Occipital lobe (tissue), 2 donors: ENCODE data around the gene UBC. TPM values are rescaled to one million over a fixed set of nuclear protein-coding genes. Genes with fewer than 3 reads are reported as not detected.
"Not testable (repeated sequence)": the region's sequence is repeated elsewhere in the genome, so short reads cannot be mapped to it uniquely, and the experiment has no call there.

Source experiments
- DNase-seq: peaks from one replicate; lab custom pipeline; 2025; lab: John Stamatoyannopoulos, UW
- total RNA-seq: library from RNA; depleted of rRNA; stranded (reverse); fragments of >200 nt; gene quantifications from one replicate; pipeline ENCODE4 v1.2.3, GENCODE V29; 2014

The UBC gene
- total RNA-seq, 1 donor from 2014 or later = 1,477 TPM

DNA sequence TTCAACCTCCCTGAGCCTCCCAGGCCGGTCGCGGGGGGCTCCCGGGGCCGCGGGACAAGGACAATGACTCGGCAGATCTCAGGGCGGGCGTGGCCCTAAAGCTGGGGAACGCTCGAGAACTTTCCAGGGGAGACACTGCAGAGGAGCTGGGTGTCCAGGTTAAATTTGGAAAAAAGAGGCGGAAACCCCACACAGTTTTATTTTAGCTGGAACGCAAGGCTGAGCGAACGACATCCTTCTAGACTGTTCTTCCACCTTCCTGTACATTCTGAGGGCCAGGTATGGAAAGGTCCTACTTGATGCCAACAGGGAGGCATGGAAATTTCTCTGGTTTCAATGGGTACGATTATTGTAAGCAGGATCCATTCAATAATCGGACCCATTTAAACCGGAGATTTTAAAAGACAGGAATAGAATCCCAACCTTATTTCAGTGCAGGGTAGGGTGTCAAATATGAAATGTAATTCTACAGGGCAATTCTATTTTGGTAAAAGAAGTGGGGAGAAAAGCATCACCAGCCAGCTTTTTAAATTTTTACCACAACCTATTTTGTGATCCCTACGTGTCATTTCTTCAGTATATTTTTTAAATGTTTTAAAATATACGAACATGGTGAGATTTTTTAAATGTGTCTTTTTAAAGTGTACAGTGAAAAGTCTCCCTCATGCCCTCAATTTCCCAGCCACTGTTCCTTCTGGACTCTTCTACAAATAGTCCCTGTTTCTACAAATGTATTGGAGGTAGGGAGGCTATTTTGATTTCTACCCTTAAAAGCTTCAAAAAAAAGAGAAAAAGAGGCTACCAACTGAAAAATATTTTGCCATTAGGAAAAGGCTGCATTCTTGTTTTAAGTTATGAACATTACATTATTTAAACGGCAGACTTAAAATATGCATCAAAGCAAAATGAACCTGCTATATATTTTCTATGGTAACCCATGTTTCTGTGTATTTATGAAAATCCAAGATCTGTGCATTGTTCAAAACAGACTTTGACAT, 1.1 kb upstream of the UBC start:
- no peak for DNase-seq

DNA sequence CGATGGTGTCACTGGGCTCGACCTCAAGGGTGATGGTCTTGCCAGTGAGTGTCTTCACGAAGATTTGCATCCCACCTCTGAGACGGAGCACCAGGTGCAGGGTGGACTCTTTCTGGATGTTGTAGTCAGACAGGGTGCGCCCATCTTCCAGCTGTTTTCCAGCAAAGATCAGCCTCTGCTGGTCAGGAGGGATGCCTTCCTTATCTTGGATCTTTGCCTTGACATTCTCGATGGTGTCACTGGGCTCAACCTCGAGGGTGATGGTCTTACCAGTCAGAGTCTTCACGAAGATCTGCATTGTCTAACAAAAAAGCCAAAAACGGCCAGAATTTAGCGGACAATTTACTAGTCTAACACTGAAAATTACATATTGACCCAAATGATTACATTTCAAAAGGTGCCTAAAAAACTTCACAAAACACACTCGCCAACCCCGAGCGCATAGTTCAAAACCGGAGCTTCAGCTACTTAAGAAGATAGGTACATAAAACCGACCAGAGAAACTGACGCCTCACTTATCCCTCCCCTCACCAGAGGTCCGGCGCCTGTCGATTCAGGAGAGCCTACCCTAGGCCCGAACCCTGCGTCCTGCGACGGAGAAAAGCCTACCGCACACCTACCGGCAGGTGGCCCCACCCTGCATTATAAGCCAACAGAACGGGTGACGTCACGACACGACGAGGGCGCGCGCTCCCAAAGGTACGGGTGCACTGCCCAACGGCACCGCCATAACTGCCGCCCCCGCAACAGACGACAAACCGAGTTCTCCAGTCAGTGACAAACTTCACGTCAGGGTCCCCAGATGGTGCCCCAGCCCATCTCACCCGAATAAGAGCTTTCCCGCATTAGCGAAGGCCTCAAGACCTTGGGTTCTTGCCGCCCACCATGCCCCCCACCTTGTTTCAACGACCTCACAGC, 717 bp downstream of the UBC start:
- no peak for DNase-seq

DNA sequence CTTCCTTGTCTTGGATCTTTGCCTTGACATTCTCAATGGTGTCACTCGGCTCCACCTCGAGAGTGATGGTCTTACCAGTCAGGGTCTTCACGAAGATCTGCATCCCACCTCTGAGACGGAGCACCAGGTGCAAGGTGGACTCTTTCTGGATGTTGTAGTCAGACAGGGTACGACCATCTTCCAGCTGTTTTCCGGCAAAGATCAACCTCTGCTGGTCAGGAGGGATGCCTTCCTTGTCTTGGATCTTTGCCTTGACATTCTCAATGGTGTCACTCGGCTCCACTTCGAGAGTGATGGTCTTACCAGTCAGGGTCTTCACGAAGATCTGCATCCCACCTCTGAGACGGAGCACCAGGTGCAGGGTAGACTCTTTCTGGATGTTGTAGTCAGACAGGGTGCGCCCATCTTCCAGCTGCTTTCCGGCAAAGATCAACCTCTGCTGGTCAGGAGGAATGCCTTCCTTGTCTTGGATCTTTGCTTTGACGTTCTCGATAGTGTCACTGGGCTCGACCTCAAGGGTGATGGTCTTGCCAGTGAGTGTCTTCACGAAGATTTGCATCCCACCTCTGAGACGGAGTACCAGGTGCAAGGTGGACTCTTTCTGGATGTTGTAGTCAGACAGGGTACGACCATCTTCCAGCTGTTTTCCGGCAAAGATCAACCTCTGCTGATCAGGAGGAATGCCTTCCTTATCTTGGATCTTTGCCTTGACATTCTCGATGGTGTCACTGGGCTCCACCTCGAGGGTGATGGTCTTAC, 1.7 kb downstream of the UBC start:
- not testable (repeated sequence) for DNase-seq

DNA sequence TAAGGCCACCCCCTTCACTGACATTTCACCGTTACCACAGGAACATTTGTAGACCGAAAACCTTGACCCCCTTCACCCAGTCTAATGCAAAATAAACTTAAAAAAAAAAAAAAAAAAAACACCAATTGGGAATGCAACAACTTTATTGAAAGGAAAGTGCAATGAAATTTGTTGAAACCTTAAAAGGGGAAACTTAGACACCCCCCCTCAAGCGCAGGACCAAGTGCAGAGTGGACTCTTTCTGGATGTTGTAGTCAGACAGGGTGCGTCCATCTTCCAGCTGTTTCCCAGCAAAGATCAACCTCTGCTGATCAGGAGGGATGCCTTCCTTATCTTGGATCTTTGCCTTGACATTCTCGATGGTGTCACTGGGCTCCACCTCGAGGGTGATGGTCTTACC, 2.9 kb downstream of the UBC start:
- not testable (repeated sequence) for DNase-seq

DNA sequence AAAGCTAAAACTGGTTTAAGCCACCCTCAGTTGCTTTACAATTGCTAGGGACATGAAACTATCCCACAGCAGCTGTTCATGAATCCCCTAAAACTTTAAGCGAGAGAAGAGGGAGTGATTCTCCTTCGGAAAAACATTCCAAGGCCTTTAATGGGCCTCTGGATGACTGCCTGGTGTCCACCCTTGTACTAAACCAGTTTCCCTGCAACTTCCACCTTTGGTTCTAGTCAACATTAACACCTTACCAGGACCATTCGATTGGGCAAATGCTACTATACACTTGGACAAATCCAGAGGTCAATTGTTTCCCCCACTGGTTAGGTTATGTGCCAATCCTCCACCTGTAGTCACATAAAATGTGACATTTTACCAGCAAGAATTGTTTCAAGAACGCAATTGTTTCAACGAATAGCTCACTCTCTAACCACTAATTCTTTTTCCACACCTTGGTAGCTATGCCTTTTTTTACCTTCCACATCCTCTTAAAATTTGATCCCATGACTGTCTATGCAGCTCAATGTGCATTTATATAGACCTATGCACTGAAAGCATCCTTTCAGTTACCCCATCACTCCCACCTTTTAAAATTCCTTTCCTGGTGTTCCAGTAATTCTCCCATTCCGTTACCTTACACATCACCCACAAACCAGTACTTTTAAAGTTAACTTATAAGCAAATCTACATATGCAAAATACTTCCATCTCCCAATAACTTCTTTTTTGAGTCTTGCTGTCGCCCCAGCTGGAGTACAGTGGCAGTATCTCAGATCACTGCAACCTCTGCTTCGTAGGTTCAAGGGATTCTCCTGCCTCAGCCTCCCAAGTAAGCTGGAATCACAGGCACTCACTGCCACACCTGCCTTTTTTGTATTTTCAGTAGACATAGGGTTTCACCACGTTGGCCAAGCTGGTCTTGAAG, 3.6 kb downstream of the UBC start:
- no peak for DNase-seq

DNA sequence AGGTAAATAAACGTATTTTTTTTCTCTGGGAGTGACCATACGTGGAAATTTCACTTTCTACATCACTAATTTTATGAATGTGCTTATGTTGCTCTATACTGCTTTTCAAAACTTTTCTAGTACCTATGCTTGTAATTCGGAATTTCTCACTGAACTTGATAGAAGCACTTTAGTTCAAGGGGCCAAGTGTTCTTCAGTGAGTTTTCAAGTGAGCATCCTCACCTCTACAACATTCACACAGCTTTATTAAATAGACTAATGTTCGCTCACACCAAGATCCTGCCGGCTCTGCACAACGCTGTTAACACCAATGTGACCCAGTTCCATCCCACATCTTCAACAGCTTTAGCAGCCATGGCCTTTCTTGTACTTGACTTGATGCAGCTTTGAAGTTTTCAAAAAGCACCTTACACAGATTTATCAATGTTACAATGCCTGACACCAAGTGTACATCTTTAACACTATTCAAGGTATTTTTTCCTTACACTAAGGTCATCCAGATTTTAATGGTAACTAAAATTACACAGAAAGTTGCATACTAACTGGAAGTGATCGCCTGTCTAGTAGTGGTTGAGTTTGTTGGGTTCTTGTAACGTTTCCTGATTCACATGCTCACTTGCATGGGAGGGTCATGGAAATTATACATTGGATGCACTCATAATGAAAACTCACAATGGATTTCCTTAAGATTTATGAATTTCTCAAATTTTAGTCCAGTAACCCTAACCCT, 4.5 kb downstream of the UBC start:
- no peak for DNase-seq

DNA sequence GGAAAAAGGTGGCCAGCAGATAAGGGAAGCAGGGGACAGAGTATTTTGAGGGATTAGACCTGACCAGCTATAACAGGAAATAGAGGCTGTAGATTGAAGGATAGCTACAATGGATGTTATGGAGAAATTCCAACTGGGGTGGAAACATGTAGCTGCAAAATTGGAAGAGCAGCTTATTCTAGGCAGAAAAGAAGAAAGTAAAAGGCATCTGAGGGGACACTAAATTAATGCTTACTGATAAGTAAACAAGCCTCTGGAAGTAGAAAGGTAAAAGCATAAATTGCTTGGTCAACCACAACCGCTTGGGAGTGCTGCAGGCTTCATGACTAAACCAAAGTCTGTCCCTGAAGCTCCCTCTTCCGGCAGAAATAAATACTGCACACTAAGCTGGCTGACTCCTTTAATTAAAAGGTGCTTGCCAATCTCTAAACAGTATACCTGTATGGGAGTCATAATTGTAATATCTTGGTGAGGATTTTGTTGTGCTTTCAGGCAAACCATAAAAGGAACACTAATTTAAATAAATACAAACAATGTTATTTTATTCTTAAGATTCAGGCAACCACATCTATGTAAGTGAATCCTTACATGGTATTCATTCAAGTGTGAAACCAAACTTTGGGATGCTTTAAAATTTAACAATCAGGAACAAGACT, 7.7 kb downstream of the UBC start:
- DNase-seq = no peak

DNA sequence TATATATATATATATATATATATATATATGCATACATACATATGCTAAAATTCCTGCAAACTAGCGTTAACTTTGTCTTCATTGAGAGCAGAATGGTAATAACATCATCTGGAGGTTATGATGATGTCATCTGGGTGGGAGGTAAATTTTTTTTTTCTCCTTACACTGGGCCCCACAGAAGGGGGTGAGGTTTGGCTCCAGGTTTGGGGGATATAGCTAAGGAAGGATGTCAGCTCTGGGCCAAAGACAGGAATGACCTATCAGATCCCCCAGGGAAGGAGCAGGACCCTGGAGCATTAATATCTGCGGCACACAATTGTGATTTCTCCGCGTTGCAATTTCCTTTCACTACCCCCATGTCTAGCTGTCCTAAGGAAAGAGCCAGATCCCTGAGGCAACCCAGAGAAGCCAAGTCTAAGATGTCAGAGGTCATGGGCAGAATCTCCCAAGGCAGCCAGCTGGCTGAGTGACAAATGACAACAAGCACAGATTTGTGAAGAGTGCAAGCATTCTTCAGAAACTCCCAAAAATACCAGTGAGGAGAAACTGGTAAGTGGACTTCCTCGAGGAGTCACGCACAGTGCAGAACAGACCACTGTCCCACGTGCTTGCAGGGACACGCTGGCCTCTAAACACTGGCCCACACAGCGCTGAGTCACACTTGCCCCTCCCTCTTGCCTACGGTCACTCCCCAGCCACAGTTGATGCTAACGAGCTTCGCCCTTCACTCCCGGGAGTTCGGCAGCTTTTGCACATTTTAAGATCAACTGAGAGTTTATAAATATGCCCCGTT, 9.9 kb downstream of the UBC start:
- peak; percentile 78 for DNase-seq

DNA sequence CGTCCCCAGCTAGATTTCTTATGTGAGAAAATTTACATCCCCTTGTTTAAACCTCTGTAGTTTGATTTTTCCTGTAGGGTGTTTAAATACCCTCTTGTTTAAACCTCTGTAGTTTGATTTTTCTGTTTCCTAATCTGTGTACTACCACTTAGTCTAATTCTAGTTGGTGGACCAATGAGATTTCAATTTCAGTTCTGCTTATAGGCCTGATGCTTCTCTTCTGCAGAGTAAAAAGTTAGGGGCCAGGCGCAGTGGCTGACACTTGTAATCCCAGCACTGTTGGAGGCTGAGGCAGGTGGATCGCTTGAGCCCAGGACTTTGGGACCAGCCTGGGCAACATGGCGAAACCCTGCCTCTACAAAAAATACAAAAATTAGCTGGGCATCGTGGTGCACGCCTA, 11.5 kb downstream of the UBC start:
- DNase-seq = no peak

DNA sequence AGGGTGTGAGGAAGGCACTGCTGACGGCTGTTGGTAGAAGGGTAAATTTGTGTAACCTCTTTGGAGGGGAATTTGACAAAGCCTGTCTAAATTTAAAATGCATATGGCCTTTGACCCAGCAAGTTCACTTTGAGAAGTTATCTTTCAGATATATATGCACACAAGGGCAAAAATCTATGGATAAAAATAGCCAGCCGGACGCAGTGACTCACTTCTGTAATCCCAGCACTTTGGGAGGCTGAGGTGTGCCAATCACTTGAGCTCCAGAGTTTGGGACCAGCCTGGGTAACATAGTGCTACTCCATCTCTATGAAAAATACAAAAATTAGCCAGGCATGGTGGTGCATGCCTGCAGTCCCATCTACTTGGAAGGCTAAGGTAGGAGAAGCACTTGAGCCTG, 13.4 kb downstream of the UBC start:
- DNase-seq = no peak

DNA sequence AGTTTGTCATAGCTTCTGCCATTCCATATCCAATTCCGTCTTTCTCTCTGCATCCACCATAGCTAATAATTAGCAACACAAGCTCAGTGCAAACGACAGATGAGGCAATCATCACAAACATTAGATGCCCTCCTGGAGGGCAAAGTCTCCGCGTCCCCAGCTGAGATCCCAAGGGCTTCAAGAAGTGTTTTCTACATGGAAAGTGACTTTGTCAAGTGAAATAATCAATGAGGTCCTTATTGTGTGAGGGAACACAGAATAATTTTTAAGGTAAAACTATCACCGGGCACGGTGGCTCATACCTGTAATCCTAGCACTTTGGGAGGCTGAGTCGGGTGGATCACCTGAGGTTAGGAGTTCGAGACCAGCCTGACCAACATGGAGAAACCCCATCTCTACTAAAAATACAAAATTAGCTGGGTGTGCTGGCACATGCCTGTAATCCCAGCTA, 14.1 kb downstream of the UBC start:
- not testable (repeated sequence) for DNase-seq

DNA sequence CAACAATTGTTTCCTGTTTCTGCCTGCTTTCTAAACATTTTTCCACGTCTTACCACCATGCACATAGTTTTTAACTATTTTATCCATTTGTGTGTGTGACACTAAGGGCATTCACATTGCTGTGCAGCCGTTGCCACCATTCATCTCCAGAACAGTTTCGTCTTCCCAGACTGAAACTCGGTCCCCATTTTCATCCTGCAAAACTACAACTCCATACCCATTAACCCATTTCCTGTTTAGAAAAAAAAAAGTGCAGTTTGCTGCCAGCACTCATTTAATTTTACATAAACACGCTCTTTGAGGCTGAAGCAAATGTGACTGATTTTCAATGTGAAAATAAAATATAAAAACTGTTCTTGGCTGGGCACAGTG, 15.5 kb downstream of the UBC start:
- no peak for DNase-seq

DNA sequence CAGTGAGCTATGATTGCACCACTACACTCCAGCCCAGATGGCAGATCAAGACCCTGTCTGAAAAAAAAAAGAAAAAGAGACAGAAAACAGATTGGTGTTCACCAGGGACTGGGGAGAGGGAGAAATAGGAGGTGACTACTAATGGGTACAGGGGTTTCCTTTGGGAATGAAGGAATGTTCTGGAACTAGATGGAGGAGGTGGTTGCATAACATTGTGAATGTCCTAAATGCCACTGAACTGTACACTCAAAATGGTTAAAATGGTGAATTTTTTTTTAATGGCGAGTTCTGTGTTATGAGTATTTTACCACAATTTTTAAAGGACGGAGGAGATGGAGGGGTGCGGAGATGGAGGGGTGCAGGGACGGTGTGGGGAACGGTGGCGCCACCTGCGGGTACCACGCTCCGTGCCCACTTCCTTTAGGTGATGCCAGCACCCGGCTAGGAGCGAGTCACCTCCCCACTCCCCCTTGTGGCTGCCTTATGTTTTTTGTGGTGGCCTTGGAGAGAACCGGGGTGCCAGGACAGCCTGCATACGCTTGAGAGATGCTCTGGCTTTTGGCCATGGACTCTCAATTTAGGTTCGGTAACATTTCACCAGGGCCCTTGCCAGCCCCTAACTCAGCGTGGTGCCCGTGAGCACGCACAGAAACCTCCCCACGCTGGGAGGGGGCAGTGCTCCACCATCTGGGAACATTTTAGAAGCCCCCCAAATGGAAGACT, 16.1 kb downstream of the UBC start:
- peak; percentile 44 for DNase-seq

DNA sequence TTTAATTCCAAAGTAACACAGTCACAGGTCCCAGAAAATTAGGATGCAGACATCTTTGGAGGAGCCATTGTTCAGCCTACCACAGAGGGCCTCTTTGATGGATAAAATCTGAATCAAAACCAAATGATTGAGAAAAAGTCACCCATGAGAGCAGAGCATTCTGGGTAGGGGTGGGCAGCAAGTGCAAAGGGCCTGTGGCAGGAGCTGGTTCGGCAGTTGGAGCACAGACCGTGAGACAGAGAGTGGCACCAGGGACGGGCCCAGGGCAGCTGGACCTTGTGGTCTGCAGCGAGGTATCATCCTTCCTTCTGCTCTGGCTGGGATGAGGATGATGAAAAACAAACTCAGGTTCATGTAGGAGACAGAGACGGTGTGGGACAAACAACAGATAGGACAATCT, 18.0 kb downstream of the UBC start:
- DNase-seq = no peak

DNA sequence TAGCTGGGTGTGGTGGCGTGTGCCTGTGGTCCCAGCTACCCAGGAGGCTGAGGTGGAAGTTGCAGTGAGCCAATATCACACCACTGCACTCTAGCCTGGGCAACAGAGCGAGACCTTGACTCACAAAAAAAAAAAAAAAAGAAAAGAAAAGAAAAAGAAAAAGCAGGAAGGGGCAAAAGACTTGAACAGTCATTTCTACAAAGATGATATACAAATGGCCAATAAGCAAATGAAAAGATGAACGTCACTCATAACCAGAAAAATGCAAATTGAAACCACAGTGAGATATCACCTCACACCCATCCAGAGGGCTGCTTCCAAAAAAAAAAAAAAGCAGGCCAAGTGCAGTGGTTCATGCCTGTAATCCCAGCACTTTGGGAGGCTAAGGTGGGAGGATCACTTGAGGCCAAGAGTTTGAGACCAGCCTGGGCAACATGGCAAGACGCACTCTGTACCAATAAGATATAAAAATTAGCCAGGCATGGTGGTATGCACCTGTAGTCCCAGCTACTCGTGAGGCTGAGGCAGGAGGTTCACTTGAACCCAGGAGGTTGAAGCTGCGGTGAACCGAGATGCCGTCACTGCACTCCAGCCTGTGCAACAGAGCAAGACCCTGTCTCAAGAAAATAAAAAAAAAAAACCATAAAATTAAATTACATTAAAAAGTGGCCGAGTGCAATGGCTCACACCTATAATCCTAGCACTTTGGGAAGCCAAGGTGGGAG, 20.5 kb downstream of the UBC start:
- DNase-seq = no peak

DNA sequence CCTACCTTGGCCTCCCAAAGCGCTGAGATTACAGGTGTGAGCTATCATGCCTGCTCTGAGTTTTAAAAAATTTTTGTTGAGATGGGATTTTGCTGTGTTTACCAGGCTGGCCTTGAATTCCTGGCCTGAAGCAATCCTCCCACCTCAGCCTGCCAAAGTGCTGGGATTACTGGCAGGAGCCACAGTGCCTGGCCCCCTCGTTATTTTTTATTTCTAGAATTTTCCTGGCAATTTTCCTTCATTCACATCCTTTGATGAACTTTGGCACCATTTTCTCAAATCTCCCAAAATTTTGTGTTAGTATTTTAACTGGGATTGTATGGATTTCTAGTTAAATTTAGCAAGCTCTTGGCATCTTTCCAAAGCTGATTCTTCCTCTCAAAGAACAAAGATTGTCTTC, 26.2 kb downstream of the UBC start:
- DNase-seq = no peak

DNA sequence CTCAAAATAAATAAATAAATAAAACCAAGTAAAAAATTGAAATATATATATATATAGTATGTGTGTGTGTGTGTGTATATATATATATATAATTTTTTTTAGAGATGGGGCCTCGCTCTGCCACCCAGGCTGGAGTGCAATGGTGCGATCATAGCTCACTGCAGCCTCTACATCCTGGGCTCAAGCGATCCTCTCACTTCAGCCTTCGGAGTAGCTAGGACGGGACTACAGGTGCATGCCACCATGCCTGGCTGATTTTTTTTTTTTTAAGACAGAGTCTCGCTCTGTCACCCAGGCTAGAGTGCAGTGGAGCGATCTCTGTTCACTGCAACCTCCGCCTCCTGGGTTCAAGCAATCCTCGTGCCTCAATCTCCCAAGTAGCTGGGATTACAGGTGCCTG, 26.7 kb downstream of the UBC start:
- DNase-seq = not testable (repeated sequence)
